Fibroblast of the conjunctiva (primary cell): ENCODE data around the gene GAGE10.

Experiments
- DNase-seq: peaks from one replicate; pipeline ENCODE4 v3.0.0-alpha.2; 2010; ENCODE audit warnings: low read depth

The GAGE10 gene

GRCh38 chrX:49303346-49303745 lies at the start of gene GAGE10:
Gene GAGE10 (plus strand): TSS chrX:49303646. CDS start chrX:49304860, 1,214 bp downstream.
- DNase-seq = no peak

- no peak for DNase-seq
Measured at GRCh38 chrX:49254639-49255038, 48.8 kb upstream of the GAGE10 start.

- DNase-seq = no peak
Measured at GRCh38 chrX:49256268-49256995, 47.0 kb upstream of the GAGE10 start.

- DNase-seq = no peak
Measured at GRCh38 chrX:49257074-49257790, 46.2 kb upstream of the GAGE10 start.

- DNase-seq = no peak
Measured at GRCh38 chrX:49257846-49258748, 45.3 kb upstream of the GAGE10 start.

GRCh38 chrX:49258749-49259124 lies 44.7 kb upstream of the GAGE10 start:
- no peak for DNase-seq

- DNase-seq = no peak
Measured at GRCh38 chrX:49260221-49260985, 43.0 kb upstream of the GAGE10 start.

GRCh38 chrX:49262603-49263002 lies 40.8 kb upstream of the GAGE10 start:
- DNase-seq = no peak

GRCh38 chrX:49263631-49264030 lies 39.8 kb upstream of the GAGE10 start:
- no peak for DNase-seq

GRCh38 chrX:49264460-49264859 lies 39.0 kb upstream of the GAGE10 start, which contains the start of gene FOXP3:
Gene FOXP3 (minus strand): TSS chrX:49264710. CDS start chrX:49258505, 6,205 bp downstream.
- DNase-seq = no peak

- DNase-seq = no peak
Measured at GRCh38 chrX:49266523-49267445, 36.7 kb upstream of the GAGE10 start.

- no peak for DNase-seq
Measured at GRCh38 chrX:49268702-49269009, 34.8 kb upstream of the GAGE10 start.

- DNase-seq = peak; percentile 96
Measured at GRCh38 chrX:49269010-49269766, 34.3 kb upstream of the GAGE10 start.

- no peak for DNase-seq
Measured at GRCh38 chrX:49269767-49270248, 33.6 kb upstream of the GAGE10 start, which contains the start of gene PPP1R3F. Gene PPP1R3F (plus strand): TSS chrX:49269793. CDS start chrX:49269870, 77 bp downstream.

- no peak for DNase-seq
Measured at GRCh38 chrX:49270249-49270921, 33.1 kb upstream of the GAGE10 start.

GRCh38 chrX:49271341-49271740 lies 32.1 kb upstream of the GAGE10 start:
- DNase-seq = no peak

GRCh38 chrX:49272421-49272820 lies 31.0 kb upstream of the GAGE10 start:
- DNase-seq = no peak

- DNase-seq = no peak
Measured at GRCh38 chrX:49273181-49273727, 30.2 kb upstream of the GAGE10 start.

- DNase-seq = no peak
Measured at GRCh38 chrX:49276207-49276606, 27.2 kb upstream of the GAGE10 start.
